ENCODE measurements around the gene ATP5PB.

ATP5PB gene

GRCh38 chr1:111414756-111415155 lies 34.5 kb upstream of the ATP5PB start:
- Histone ChIP-seq H3K36me3 (ENCODE audit: insufficient read depth, low read length) (no peaks in the 10 kb centered on the region), H3K9me3 (ENCODE audit: insufficient read depth, low read length, severe bottlenecking) (no peaks in the 10 kb centered on the region), H3K27me3 (ENCODE audit: insufficient read depth, low read length, poor library complexity) (no peaks in the 10 kb centered on the region), H4K20me1 (ENCODE audit: insufficient read depth, low read length) (no peaks in the 10 kb centered on the region), H3K4me2 (ENCODE audit: insufficient read depth, low read length) (no peak overlapping the region), H2AFZ (ENCODE audit: low read depth, low read length) (no peak overlapping the region), H3K27ac (ENCODE audit: low read length) (no peak overlapping the region), H3K4me3 (ENCODE audit: low read depth in 1 of 2, low read length in 2 of 2) (no peak overlapping the region), H3K9ac (ENCODE audit: low read depth, low read length) (no peak overlapping the region), H3K79me2 (ENCODE audit: insufficient read depth, low read length) (no peaks in the 10 kb centered on the region), H3K4me1 (ENCODE audit: insufficient read depth, low read length) (no peaks in the 10 kb centered on the region)
- TF ChIP-seq CTCF (IDR thresholded peaks at IDR 0.05; ENCODE audit: borderline replicate concordance, extremely low read depth, low read length, poor library complexity, severe bottlenecking) (no peak), EZH2 (IDR thresholded peaks at IDR 0.05; ENCODE audit: borderline replicate concordance, low read depth, low read length, severe bottlenecking) (no peak)
- DNase-seq (no peak), ATAC-seq (ENCODE audit: insufficient read depth, low read depth) (no peak)

GRCh38 chr1:111415461-111415860 lies 33.8 kb upstream of the ATP5PB start:
- H3K9me3 ChIP-seq (ENCODE audit: insufficient read depth, low read length, severe bottlenecking): no peaks in the 10 kb centered on the region
- H4K20me1 ChIP-seq (ENCODE audit: insufficient read depth, low read length): no peaks in the 10 kb centered on the region
- H3K79me2 ChIP-seq (ENCODE audit: insufficient read depth, low read length): no peaks in the 10 kb centered on the region
- H3K4me1 ChIP-seq (ENCODE audit: insufficient read depth, low read length): no peaks in the 10 kb centered on the region
- H3K27ac ChIP-seq (ENCODE audit: low read length): no peak overlapping the region
- no peak overlapping the region for H3K9ac ChIP-seq (ENCODE audit: low read depth, low read length)
- H3K36me3 ChIP-seq (ENCODE audit: insufficient read depth, low read length): no peaks in the 10 kb centered on the region
- H2AFZ ChIP-seq (ENCODE audit: low read depth, low read length): no peak overlapping the region
- no peak for ATAC-seq (ENCODE audit: insufficient read depth, low read depth)
- TF ChIP-seq CTCF (IDR thresholded peaks at IDR 0.05; ENCODE audit: borderline replicate concordance, extremely low read depth, low read length, poor library complexity, severe bottlenecking) (no peak), EZH2 (IDR thresholded peaks at IDR 0.05; ENCODE audit: borderline replicate concordance, low read depth, low read length, severe bottlenecking) (no peak)
- H3K4me2 ChIP-seq (ENCODE audit: insufficient read depth, low read length): no peak overlapping the region
- DNase-seq: no peak
- H3K4me3 ChIP-seq (ENCODE audit: low read depth in 1 of 2, low read length in 2 of 2): no peak overlapping the region
- no peaks in the 10 kb centered on the region for H3K27me3 ChIP-seq (ENCODE audit: insufficient read depth, low read length, poor library complexity)

- Histone ChIP-seq H3K9ac (ENCODE audit: low read depth, low read length) (no peak overlapping the region), H3K36me3 (ENCODE audit: insufficient read depth, low read length) (no peaks in the 10 kb centered on the region), H3K4me1 (ENCODE audit: insufficient read depth, low read length) (no peaks in the 10 kb centered on the region), H2AFZ (ENCODE audit: low read depth, low read length) (no peak overlapping the region), H4K20me1 (ENCODE audit: insufficient read depth, low read length) (no peaks in the 10 kb centered on the region), H3K4me3 (ENCODE audit: low read depth in 1 of 2, low read length in 2 of 2) (no peak overlapping the region), H3K9me3 (ENCODE audit: insufficient read depth, low read length, severe bottlenecking) (no peaks in the 10 kb centered on the region), H3K4me2 (ENCODE audit: insufficient read depth, low read length) (no peak overlapping the region), H3K79me2 (ENCODE audit: insufficient read depth, low read length) (no peaks in the 10 kb centered on the region), H3K27me3 (ENCODE audit: insufficient read depth, low read length, poor library complexity) (no peaks in the 10 kb centered on the region), H3K27ac (ENCODE audit: low read length) (no peak overlapping the region)
- DNase-seq (no peak), ATAC-seq (ENCODE audit: insufficient read depth, low read depth) (no peak)
- TF ChIP-seq EZH2 (IDR thresholded peaks at IDR 0.05; ENCODE audit: borderline replicate concordance, low read depth, low read length, severe bottlenecking): no peak
Measured at GRCh38 chr1:111417755-111418154, 31.5 kb upstream of the ATP5PB start.

DNA sequence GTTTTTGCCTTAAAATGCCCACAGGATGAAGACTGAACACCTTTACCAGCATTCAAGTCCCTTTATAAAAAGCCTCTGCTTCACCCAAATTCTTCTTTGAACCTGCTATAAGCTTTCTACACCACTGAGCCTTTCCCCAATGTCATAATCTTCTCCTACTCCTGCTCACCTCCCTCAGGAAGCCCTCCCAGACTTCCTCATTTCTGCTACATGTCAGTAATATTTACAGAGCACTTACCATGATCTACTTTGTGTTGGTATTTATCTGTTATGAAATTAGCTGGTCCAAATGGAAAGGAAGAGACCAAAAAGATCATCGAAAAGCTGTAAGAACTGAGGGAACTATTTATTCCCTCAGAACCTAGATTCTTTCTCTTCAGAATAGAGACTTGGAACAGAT lies 30.2 kb upstream of the ATP5PB start:
- ATAC-seq (ENCODE audit: insufficient read depth, low read depth) (no peak), DNase-seq (no peak)
- H3K4me3 ChIP-seq (ENCODE audit: low read depth in 1 of 2, low read length in 2 of 2): no peak overlapping the region
- H3K4me1 ChIP-seq (ENCODE audit: insufficient read depth, low read length): no peaks in the 10 kb centered on the region
- H3K4me2 ChIP-seq (ENCODE audit: insufficient read depth, low read length): no peak overlapping the region
- no peak overlapping the region for H3K9ac ChIP-seq (ENCODE audit: low read depth, low read length)
- no peaks in the 10 kb centered on the region for H3K9me3 ChIP-seq (ENCODE audit: insufficient read depth, low read length, severe bottlenecking)
- H3K27ac ChIP-seq (ENCODE audit: low read length): no peak overlapping the region
- H3K36me3 ChIP-seq (ENCODE audit: insufficient read depth, low read length): no peaks in the 10 kb centered on the region
- H4K20me1 ChIP-seq (ENCODE audit: insufficient read depth, low read length): no peaks in the 10 kb centered on the region
- TF ChIP-seq EZH2 (IDR thresholded peaks at IDR 0.05; ENCODE audit: borderline replicate concordance, low read depth, low read length, severe bottlenecking) (no peak), CTCF (IDR thresholded peaks at IDR 0.05; ENCODE audit: borderline replicate concordance, extremely low read depth, low read length, poor library complexity, severe bottlenecking) (no peak)
- H3K79me2 ChIP-seq (ENCODE audit: insufficient read depth, low read length): no peaks in the 10 kb centered on the region
- no peak overlapping the region for H2AFZ ChIP-seq (ENCODE audit: low read depth, low read length)
- H3K27me3 ChIP-seq (ENCODE audit: insufficient read depth, low read length, poor library complexity): no peaks in the 10 kb centered on the region
